HG02678 (cell line): ENCODE results near the gene ANKRD13A.
A peak's percentile ranks its signal among the peaks of the same experiment; 100 is the strongest.
"Not testable (repeated sequence)": the region's sequence is repeated elsewhere in the genome, so short reads cannot be mapped to it uniquely, and the experiment has no call there.

Experiments
- ATAC-seq: cut with Tn5 transposase; IDR thresholded peaks from one replicate; pipeline ENCODE4 v1.9.1; 2021; ENCODE audit warnings: mild to moderate bottlenecking, moderate library complexity; ENCODE audit not compliant: unreplicated experiment

Gene ANKRD13A

GRCh38 chr12:110006115-110006514 is 6.9 kb downstream of the ANKRD13A start:
- ATAC-seq: no peak

DNA sequence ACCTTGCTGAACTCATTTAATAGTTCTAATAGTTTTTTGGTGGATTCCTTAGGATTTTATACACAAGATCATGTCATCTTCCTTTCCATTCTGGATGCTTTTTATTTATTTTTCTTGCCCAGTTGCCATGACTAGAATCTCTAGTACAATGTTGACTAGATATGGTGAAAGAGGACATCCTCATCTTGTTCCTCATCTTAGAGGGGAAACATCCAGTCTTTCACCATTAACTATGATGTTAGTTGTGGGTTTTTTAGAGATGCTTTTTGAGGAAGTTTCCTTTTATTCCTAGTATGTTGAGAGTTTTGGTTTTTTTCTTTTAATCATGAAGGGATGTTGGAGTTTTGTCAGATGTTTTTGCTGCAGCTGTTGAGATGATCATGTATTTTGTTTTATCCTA is 8.7 kb downstream of the ANKRD13A start:
- ATAC-seq: no peak

DNA sequence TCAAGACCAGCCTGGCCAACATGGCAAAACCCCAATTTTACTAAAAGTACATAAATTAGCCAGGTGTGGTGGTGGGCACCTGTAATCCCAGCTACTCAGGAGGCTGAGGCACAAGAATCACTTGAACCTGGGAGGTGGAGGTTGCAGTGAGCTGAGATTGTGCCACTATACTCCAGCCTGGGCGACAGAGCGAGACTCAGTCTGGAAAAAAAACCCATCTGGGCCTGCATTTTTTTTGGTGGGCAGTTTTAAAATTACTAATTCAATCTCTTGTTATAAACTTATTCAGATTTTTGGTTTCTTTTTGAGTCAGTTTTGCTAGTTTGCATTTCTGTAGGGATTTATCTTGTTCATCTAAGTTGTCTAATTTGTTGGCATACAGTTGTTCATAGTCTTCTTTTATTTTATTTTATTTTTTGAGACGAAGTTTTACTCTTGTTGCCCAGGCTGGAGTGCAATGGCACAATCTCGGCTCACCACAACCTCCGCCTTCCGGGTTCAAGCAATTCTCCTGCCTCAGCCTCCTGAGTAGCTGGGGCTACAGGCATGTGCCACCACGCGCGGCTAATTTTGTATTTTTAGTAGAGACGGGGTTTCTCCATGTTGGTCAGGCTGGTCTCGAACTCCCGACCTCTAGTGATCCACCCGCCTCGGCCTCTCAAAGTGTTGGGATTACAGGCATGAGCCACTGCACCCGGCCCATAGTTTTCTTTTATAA is 9.6 kb downstream of the ANKRD13A start:
- not testable (repeated sequence) for ATAC-seq

GRCh38 chr12:110010853-110011723 is 11.9 kb downstream of the ANKRD13A start:
- ATAC-seq: peak; percentile 56

- ATAC-seq: peak; percentile 51
Measured at GRCh38 chr12:110012137-110012536, 12.9 kb downstream of the ANKRD13A start.

DNA sequence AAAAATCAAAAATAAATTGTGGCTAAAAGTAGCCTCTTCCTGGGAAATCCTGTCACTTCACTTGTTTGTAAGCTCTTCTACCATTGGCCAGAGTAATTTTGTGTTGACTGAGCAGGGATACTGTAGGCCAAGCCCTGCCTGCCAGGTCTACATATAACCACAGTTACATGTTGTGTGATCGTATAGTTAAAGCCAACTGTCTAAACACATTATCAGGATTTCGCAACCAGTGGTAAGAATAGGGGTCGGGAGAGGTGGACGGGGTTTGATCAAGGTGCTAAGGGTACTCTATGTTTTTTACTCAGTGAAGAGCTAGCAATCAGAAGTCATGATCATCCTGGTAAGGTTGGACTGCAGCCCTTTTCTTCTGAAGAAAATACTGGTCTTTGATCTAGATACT is 13.4 kb downstream of the ANKRD13A start:
- ATAC-seq: no peak

DNA sequence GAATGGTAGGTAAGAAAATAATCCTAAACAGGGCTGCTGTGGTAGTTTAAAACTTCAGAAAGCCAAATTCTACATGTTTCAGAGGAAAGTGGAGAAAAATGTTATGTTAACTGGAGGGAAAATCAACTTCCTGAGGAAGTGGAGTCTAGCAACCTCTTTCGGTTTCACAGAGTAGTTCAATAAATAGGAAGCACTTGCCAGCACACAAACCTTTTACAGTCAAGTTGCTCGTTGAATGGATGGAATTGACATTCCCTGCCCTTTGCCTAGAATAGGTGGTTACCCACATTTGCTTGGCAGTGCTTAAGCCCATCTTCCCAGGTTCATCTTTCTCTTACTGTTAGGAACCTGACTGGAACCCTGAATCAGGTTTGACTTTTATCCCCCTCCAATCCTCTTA is 15.9 kb downstream of the ANKRD13A start:
- ATAC-seq: no peak

GRCh38 chr12:110020956-110021355 is 21.7 kb downstream of the ANKRD13A start:
- no peak for ATAC-seq

DNA sequence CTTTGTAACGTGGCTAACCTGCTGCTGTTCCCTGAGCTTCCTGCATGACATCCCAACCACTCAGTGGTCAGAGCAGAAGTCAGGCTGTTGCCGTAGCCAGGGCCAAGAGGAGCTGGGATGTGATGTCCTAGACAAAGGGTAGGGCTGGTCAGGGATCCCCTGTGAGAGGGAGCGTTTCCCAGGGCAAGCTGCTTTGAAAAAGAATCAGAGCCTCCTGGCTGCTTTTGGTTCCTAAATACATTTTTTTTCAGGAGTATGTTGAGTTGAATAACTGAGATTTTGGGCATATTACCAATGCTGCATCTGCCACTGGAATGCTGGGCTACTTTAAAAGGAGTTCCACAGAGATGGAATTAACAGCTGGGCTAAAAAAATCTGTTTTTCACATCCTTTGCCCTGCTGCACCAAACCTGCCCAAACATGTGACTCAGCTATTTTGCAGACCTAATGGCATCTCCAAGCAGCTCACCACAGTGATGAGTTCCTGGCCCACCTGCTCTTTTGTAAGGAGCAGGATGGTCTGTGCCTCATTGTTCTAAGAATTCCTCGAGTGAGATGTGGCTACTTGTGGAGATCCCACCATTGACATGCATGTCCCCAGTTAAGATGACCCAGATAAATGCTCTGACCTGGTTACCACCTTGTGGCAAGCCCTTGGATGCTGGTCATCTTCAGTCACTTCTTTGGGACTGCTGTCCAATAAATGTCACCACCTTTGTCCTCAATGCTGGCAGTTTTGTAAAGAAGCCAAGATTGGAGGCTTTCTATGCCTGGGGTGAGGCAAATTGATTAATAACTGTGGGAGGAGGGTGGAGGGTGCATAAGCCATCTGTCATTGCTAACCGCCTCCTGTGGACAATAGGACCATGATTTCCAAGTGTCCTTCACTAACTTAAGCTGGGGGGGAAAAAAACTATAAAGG is 24.1 kb downstream of the ANKRD13A start:
- no peak for ATAC-seq

DNA sequence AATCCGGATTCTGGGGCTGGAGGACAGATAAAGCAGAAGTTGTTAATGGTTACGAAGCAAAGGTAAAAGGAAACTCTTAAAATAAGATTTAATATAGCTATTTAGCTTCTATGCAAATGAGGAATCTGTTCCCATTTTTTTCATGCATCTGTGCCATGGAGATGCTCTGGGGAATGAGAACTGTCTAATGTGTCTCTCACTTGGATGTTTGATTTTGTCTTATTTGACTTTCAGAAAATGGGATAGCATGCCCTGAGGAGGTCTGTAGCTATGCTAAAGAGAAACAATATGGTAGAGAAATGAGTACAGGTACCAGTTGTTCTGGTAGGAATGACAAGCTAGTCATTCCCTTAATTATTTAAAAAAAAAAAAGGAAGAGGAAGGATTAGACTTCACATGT is 24.8 kb downstream of the ANKRD13A start:
- no peak for ATAC-seq

DNA sequence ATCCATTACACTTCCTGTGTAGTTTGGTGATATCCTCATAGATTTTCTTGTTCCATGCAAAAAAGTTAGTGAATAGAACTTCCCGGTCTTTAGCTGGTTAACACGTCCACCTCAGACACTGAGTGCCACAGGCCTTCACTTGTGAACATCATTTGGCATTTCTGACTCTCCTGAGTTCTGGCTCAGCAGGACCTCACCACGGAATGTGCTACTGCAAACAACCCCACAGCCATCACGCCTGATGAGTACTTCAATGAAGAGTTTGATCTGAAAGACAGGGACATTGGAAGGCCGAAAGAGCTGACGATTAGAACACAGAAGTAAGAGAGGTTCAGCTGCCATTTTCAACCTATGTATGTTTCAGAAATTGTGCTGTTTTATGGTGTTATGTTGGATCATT is 29.1 kb downstream of the ANKRD13A start:
- no peak for ATAC-seq

DNA sequence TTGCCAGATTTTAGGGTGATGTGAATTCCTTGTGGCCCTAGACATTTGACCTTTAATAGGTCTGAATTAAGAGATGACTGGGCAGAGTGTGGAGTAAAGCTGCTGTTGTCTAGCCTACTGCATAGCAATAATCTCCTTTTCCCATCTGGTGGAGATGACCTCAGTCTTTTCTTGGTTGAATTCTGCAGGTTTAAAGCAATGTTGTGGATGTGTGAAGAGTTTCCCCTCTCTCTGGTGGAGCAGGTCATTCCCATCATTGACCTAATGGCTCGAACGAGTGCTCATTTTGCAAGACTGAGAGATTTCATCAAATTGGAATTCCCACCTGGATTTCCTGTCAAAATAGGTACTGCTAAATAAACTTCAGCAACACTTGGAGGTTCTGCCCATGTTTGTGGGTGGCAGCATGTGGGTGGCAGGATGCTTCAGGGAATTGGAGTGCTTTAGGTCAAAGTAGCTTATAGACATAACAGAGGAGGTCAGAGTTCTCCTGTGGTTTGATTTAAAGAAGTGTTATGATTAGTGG is 30.1 kb downstream of the ANKRD13A start:
- no peak for ATAC-seq

DNA sequence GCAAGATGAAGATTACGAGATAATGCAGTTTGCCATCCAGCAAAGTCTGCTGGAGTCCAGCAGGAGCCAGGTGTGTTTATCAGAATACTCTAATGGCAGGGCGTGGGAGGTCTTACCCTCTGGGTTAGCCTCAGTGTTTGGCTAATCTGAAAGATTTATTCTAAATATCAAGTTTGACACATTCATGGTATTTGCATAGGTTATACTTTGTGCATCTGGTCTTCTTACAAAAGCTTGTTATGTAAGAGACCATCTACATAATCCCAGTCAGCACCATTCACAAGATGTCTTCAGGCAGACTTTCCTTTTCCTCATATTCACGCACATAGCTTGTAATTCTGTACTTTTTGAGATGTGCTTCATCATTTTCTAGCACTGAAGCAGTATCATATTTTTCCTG is 34.7 kb downstream of the ANKRD13A start:
- no peak for ATAC-seq

GRCh38 chr12:110035534-110036104 is 36.4 kb downstream of the ANKRD13A start:
- ATAC-seq: no peak

GRCh38 chr12:110037315-110037714 is 38.1 kb downstream of the ANKRD13A start:
- ATAC-seq: no peak

- no peak for ATAC-seq
Measured at GRCh38 chr12:110038741-110039084, 39.5 kb downstream of the ANKRD13A start.

- ATAC-seq: no peak
Measured at GRCh38 chr12:110039085-110039807, 40.0 kb downstream of the ANKRD13A start.

- ATAC-seq: no peak
Measured at GRCh38 chr12:110042264-110042663, 43.0 kb downstream of the ANKRD13A start.

GRCh38 chr12:110046451-110047187 is 47.4 kb downstream of the ANKRD13A start:
- ATAC-seq: no peak
